OCI-M2 (cell line): ENCODE measurements around the gene LGALS9.
"Not testable (repeated sequence)": the region's sequence is repeated elsewhere in the genome, so short reads cannot be mapped to it uniquely, and the experiment has no call there.

Experiments used
- DNase-seq: peaks from one replicate; lab custom pipeline; 2025; ENCODE audit not compliant: unreplicated experiment; lab: John Stamatoyannopoulos, UW

Gene LGALS9

GRCh38 chr17:27651411-27652345 is 20.7 kb downstream of the LGALS9 start:
- no peak for DNase-seq

GRCh38 chr17:27653449-27653971 is 22.5 kb downstream of the LGALS9 start:
- DNase-seq: not testable (repeated sequence)

GRCh38 chr17:27654136-27654535 is 23.1 kb downstream of the LGALS9 start:
- DNase-seq: no peak

- no peak for DNase-seq
These were observed 23.9 kb downstream of the LGALS9 start for GRCh38 chr17:27654654-27655524.

GRCh38 chr17:27655525-27656111 is 24.6 kb downstream of the LGALS9 start:
- not testable (repeated sequence) for DNase-seq

GRCh38 chr17:27656620-27657019 is 25.6 kb downstream of the LGALS9 start:
- DNase-seq: not testable (repeated sequence)

- no peak for DNase-seq
These were observed 26.6 kb downstream of the LGALS9 start for GRCh38 chr17:27657620-27658019.

GRCh38 chr17:27659683-27660082 is 28.7 kb downstream of the LGALS9 start:
- no peak for DNase-seq

GRCh38 chr17:27660436-27660835 is 29.4 kb downstream of the LGALS9 start:
- DNase-seq: no peak

- DNase-seq: no peak
These were observed 33.1 kb downstream of the LGALS9 start for GRCh38 chr17:27663936-27664605.

GRCh38 chr17:27664606-27664965 is 33.6 kb downstream of the LGALS9 start:
- DNase-seq: no peak

GRCh38 chr17:27665549-27665948 is 34.6 kb downstream of the LGALS9 start:
- DNase-seq: no peak

- not testable (repeated sequence) for DNase-seq
These were observed 35.3 kb downstream of the LGALS9 start for GRCh38 chr17:27666270-27666669.

- DNase-seq: no peak
These were observed 36.0 kb downstream of the LGALS9 start for GRCh38 chr17:27666831-27667560.

GRCh38 chr17:27667656-27668487 is 36.9 kb downstream of the LGALS9 start:
- no peak for DNase-seq

- DNase-seq: no peak
These were observed 37.5 kb downstream of the LGALS9 start for GRCh38 chr17:27668488-27668823.

- no peak for DNase-seq
These were observed 38.1 kb downstream of the LGALS9 start for GRCh38 chr17:27669136-27669535.

GRCh38 chr17:27669850-27670249 is 38.9 kb downstream of the LGALS9 start:
- no peak for DNase-seq
